A549 (cell line): ENCODE results near the gene NCOR2. TPM values are rescaled to one million over a fixed set of nuclear protein-coding genes. Genes with fewer than 3 reads are reported as not detected.

Experiments
- ATAC-seq, 2 experiments: fragments of 200-7000 bp in 1 of 2; fragments of >200 bp in 1 of 2; cut with Nextera tagmentation in 1 of 2; cut with Tn5 transposase in 1 of 2; 3 replicates each; pipeline versions ENCODE4 v1.8.0 to v1.9.1; 2018 to 2020; ENCODE audit warnings: mild to moderate bottlenecking in 1 of 2, moderate library complexity in 1 of 2
- CTCF ChIA-PET: fragments of 300-600 bp; sonication (Branson Sonifier 250); formaldehyde crosslinking; extraction: SDS; loops from one replicate; lab custom pipeline; 2021; ENCODE audit warnings: antibody characterized with exemption, inconsistent platforms; lab: Yijun Ruan, JAX
- POLR2A ChIA-PET: fragments of 350-600 bp; formaldehyde crosslinking; extraction: SDS; loops from one replicate; lab custom pipeline; 2021; ENCODE audit warnings: antibody characterized with exemption, inconsistent platforms; lab: Yijun Ruan, JAX
- DNase-seq, 2 experiments: peaks; one replicate each; pipeline versions ENCODE4 v3.0.0 to v3.0.0-alpha.2; 2011 to 2016; ENCODE audit warnings: low read depth in 1 of 2, low spot score in 1 of 2
- FAIRE-seq: peaks from 2 replicates; lab custom pipeline; 2011; peaks lifted over from hg19 to GRCh38; lab: Jason Lieb, UNC
- H3K27ac ChIP-seq, 2 experiments: fragments of >200 bp; sonication (Bioruptor Twin); formaldehyde crosslinking; 3 replicates each; pipeline ENCODE4 v1.5.1; 2016 to 2017
- H3K4me1 ChIP-seq: fragments of >200 bp; sonication (Bioruptor Twin); formaldehyde crosslinking; 3 replicates; pipeline ENCODE4 v1.6.1; 2016
- H3K4me2 ChIP-seq: fragments of >200 bp; sonication (Bioruptor Twin); formaldehyde crosslinking; 3 replicates; pipeline ENCODE4 v1.6.1; 2016
- H3K4me3 ChIP-seq: fragments of >200 bp; sonication (Bioruptor Twin); formaldehyde crosslinking; 3 replicates; pipeline ENCODE4 v1.5.1; 2016
- H3K9me3 ChIP-seq: fragments of >200 bp; sonication (Bioruptor Twin); formaldehyde crosslinking; 3 replicates; pipeline ENCODE4 v1.6.1; 2016
- CBX8 ChIP-seq: fragments of 200-600 bp; sonication (generic); IDR thresholded peaks from 2 replicates; pipeline ENCODE4 v1.6.1; 2016
- CTCF ChIP-seq: fragments of >200 bp; sonication (Bioruptor Twin); formaldehyde crosslinking; IDR thresholded peaks from 3 replicates; pipeline ENCODE4 v1.5.1; 2016
- EHMT2 ChIP-seq: fragments of 200-600 bp; sonication (generic); IDR thresholded peaks from 2 replicates; pipeline ENCODE4 v1.6.1; 2016; ENCODE audit warnings: antibody characterized with exemption, low read depth, mild to moderate bottlenecking, moderate library complexity
- HEYL ChIP-seq: fragments of 250-450 bp; sonication (Bioruptor Pico); IDR thresholded peaks from 2 replicates; pipeline ENCODE4 v1.8.0; 2021; ENCODE audit warnings: mild to moderate bottlenecking, moderate library complexity
- HMGXB4 ChIP-seq: fragments of 250-450 bp; sonication (Bioruptor Pico); IDR thresholded peaks from 2 replicates; pipeline ENCODE4 v1.5.0; 2021; ENCODE audit warnings: mild to moderate bottlenecking, moderate library complexity, borderline replicate concordance
- HOXA7 ChIP-seq: fragments of 250-450 bp; sonication (Bioruptor Pico); IDR thresholded peaks from 2 replicates; pipeline ENCODE4 v1.5.0; 2020; ENCODE audit warnings: mild to moderate bottlenecking, moderate library complexity
- JUNB ChIP-seq: fragments of >200 bp; sonication (Bioruptor Twin); formaldehyde crosslinking; IDR thresholded peaks from 2 replicates; pipeline ENCODE4 v1.6.1; 2016
- MAX ChIP-seq: IDR thresholded peaks from 2 replicates; pipeline ENCODE4 v1.6.1; 2012
- NPAS2 ChIP-seq: fragments of 250-450 bp; sonication (Bioruptor Pico); IDR thresholded peaks from 2 replicates; pipeline ENCODE4 v1.8.0; 2022; ENCODE audit warnings: mild to moderate bottlenecking, moderate library complexity, borderline replicate concordance
- POLR2AphosphoS2 ChIP-seq: conservative IDR thresholded peaks from 2 replicates; pipeline ENCODE4 v1.6.1; 2012; ENCODE audit warnings: low read length, improper control_type of control experiment, inconsistent platforms
- RARB ChIP-seq: fragments of 250-450 bp; sonication (Bioruptor Pico); IDR thresholded peaks from 2 replicates; pipeline ENCODE4 v1.8.0; 2021; ENCODE audit warnings: mild to moderate bottlenecking, moderate library complexity
- RCOR1 ChIP-seq: fragments of 150-350 bp; IDR thresholded peaks from 2 replicates; pipeline ENCODE4 v1.6.1; 2014; ENCODE audit warnings: antibody characterized with exemption, low read length, low read depth
- SREBF2 ChIP-seq: fragments of 450-650 bp; IDR thresholded peaks from 2 replicates; pipeline ENCODE4 v1.6.1; 2014; ENCODE audit warnings: mild to moderate bottlenecking, moderate library complexity
- TP53 ChIP-seq: fragments of 250-450 bp; sonication (Bioruptor Pico); IDR thresholded peaks from 2 replicates; pipeline ENCODE4 v1.5.0; 2021; ENCODE audit warnings: mild to moderate bottlenecking, moderate library complexity
- ZC3H11A ChIP-seq: fragments of 450-650 bp; IDR thresholded peaks from 2 replicates; pipeline ENCODE4 v1.6.1; 2014; ENCODE audit warnings: antibody characterized with exemption, mild to moderate bottlenecking
- WGBS: methylation state at CpG from one replicate; pipeline ENCODE4 v1.1.6; 2017; ENCODE audit errors: missing lambda C conversion rate; 5-methylcytosine and 5-hydroxymethylcytosine counted together
- polyA plus RNA-seq, 4 experiments: library from polyadenylated mRNA; depleted of rRNA in 3 of 4; stranded (reverse); fragments of >200 nt; fragmentation: RNase III in 1 of 4; extraction: RNeasy Plus Mini Kit Qiagen cat#74134 plus additional on column Dnase treatment in 1 of 4; gene quantifications; 2 replicates in 3 of 4; 3 replicates in 1 of 4; pipeline ENCODE4 v1.2.3, GENCODE V29; 2011 to 2017

Gene NCOR2
- polyA plus RNA-seq, 2 of the 4 experiments (the other 2 are of a cell fraction), result 14.1 to 151 TPM

GRCh38 chr12:124531281-124531745, 36.1 kb downstream of the NCOR2 start:
- DNase-seq (no peak), FAIRE-seq (no peak), ATAC-seq (no peak)
- 95% methylated on average over 14 of the region's 14 CpGs for WGBS
- H3K4me2 ChIP-seq, result no peak overlapping the region
- H3K9me3 ChIP-seq, result no peaks in the 10 kb centered on the region
- ChIA-PET POLR2A (no interaction called here), CTCF (interaction anchor here (0.7 kb wide), 1 partner anchor 17 kb away, joined by 3 read pairs; no protein-coding TSS in a partner anchor)
- TF ChIP-seq TP53 (CRISPR knock-in tag) (no peak), JUNB (no peak), HOXA7 (no peak), POLR2AphosphoS2 (no peak), HMGXB4 (CRISPR knock-in tag) (no peak), RCOR1 (no peak), RARB (CRISPR knock-in tag) (no peak), ZC3H11A (no peak), NPAS2 (CRISPR knock-in tag) (no peak), EHMT2 (no peak), SREBF2 (no peak), CBX8 (no peak), CTCF (no peak)
- no peak overlapping the region for H3K27ac ChIP-seq
- H3K4me1 ChIP-seq, result peaks cover 12% of the 10 kb centered on the region; the same call in 1 of the 3 replicates
- H3K4me3 ChIP-seq, result no peak overlapping the region

- DNase-seq (no peak), ATAC-seq (no peak), FAIRE-seq (no peak)
- ChIA-PET POLR2A (no interaction called here), CTCF (interaction anchor here (0.7 to 1.0 kb wide), 2 partner anchors 18 to 241 kb away, joined by 3 read pairs; no protein-coding TSS in a partner anchor)
- Histone ChIP-seq H3K9me3 (no peaks in the 10 kb centered on the region), H3K27ac (no peak overlapping the region), H3K4me2 (no peak overlapping the region), H3K4me1 (peaks cover 12% of the 10 kb centered on the region; the same call in 1 of the 3 replicates), H3K4me3 (no peak overlapping the region)
- TF ChIP-seq HEYL (CRISPR knock-in tag) (no peak), ZC3H11A (no peak)
- WGBS, result 90% methylated on average over 9 of the region's 9 CpGs
Measured at GRCh38 chr12:124530637-124531263, 36.7 kb downstream of the NCOR2 start.

GRCh38 chr12:124529565-124530276, 37.7 kb downstream of the NCOR2 start:
- FAIRE-seq (no peak), DNase-seq (no peak), ATAC-seq (no peak)
- no peak overlapping the region for H3K27ac ChIP-seq
- no peaks in the 10 kb centered on the region for H3K9me3 ChIP-seq
- peaks cover 7% of the 10 kb centered on the region; the same call in 2 of the 3 replicates for H3K4me1 ChIP-seq
- ChIA-PET POLR2A (no interaction called here), CTCF (interaction anchor here (0.7 to 1.5 kb wide), 3 partner anchors 25 to 242 kb away, joined by 3 to 4 read pairs (median 3); no protein-coding TSS in a partner anchor)
- WGBS, result 94% methylated on average over 6 of the region's 6 CpGs
- H3K4me3 ChIP-seq, result no peak overlapping the region
- H3K4me2 ChIP-seq, result no peak overlapping the region
- TF ChIP-seq MAX, result no peak
